ENCODE measurements around the gene FAM13C.

FAM13C gene

DNA sequence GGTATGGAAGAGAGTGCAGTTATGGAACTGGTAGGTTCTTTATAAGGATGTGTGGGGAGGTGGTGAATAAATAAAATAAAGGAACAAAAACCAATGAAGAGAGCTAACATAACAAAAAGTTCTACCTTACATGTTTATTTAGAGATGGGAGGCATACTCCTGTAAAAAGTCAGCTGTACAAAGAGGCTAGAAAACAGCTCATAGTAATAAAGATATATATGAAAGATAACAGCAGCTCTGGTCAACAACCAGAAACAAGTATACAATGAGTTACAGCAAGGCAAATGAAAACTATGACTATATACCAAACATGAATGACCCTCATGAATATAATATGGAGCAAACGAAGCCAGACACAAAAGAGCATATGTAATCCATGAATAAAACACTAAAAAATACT, 62.0 kb downstream of the FAM13C start:
- no peak overlapping the region for H3K4me3 ChIP-seq (ENCODE audit: low read depth, low read length)
- TF ChIP-seq, protein P1, sequence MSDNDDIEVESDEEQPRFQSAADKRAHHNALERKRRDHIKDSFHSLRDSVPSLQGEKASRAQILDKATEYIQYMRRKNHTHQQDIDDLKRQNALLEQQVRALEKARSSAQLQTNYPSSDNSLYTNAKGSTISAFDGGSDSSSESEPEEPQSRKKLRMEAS (IDR thresholded peaks at IDR 0.05; ENCODE audit: low read depth, low read length), result no peak
- TF ChIP-seq MYC (IDR thresholded peaks at IDR 0.05; ENCODE audit: low read depth, low read length) (no peak), POLR2A (IDR thresholded peaks at IDR 0.05; ENCODE audit: extremely low read depth, insufficient read length) (no peak)
- DNase-seq (ENCODE audit: low read depth), result no peak

DNA sequence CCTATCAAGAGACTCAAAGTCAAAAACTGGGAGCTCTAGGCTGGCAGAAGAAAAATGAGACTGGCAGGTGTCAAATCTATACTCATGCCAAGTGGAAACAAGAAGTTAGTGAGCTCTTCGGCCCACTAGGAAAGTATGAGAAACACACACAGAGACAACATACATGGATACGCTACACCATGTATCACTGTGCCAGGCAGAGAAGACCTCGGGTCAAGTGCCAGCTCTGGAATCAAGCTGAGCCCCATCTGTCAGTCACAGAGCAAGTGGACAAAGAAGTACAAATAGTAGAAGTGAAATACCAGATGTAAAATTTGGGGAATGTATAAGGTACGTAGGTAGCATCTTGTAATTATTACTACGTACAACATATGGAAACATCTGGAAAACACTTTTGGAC, 62.4 kb downstream of the FAM13C start:
- no peak overlapping the region for H3K4me3 ChIP-seq (ENCODE audit: low read depth, low read length)
- TF ChIP-seq POLR2A (IDR thresholded peaks at IDR 0.05; ENCODE audit: extremely low read depth, insufficient read length) (no peak), MYC (IDR thresholded peaks at IDR 0.05; ENCODE audit: low read depth, low read length) (no peak)
- TF ChIP-seq, protein P1 (IDR thresholded peaks at IDR 0.05; ENCODE audit: low read depth, low read length), result no peak
- TF ChIP-seq, protein P2, sequence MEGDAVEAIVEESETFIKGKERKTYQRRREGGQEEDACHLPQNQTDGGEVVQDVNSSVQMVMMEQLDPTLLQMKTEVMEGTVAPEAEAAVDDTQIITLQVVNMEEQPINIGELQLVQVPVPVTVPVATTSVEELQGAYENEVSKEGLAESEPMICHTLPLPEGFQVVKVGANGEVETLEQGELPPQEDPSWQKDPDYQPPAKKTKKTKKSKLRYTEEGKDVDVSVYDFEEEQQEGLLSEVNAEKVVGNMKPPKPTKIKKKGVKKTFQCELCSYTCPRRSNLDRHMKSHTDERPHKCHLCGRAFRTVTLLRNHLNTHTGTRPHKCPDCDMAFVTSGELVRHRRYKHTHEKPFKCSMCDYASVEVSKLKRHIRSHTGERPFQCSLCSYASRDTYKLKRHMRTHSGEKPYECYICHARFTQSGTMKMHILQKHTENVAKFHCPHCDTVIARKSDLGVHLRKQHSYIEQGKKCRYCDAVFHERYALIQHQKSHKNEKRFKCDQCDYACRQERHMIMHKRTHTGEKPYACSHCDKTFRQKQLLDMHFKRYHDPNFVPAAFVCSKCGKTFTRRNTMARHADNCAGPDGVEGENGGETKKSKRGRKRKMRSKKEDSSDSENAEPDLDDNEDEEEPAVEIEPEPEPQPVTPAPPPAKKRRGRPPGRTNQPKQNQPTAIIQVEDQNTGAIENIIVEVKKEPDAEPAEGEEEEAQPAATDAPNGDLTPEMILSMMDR (IDR thresholded peaks at IDR 0.05; ENCODE audit: low read depth, low read length), result no peak
- no peak for DNase-seq (ENCODE audit: low read depth)

DNA sequence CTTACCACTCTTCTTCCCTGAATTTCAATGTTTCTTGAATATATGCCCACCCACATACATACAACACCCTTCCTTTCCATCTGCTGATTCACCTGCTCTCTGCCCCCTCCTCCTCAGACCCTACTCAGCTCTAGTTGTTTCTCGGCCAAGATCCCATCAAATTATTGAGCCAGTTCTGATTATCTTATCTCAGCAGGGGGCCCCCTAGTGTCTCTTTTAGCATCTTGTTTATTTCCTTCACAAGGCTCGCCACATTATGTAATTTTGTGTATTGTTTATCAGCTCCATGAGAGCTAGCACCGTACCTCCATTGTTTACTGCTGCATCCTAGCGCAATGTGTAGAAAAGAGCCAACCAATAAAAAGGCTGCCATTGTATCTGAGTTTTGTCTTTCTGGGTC, 71.9 kb downstream of the FAM13C start:
- no peak overlapping the region for H3K4me3 ChIP-seq (ENCODE audit: low read depth, low read length)
- TF ChIP-seq, protein P2 (IDR thresholded peaks at IDR 0.05; ENCODE audit: low read depth, low read length), result peak; percentile 11
- no peak for TF ChIP-seq POLR2A (IDR thresholded peaks at IDR 0.05; ENCODE audit: extremely low read depth, insufficient read length)
- DNase-seq (ENCODE audit: low read depth), result no peak

DNA sequence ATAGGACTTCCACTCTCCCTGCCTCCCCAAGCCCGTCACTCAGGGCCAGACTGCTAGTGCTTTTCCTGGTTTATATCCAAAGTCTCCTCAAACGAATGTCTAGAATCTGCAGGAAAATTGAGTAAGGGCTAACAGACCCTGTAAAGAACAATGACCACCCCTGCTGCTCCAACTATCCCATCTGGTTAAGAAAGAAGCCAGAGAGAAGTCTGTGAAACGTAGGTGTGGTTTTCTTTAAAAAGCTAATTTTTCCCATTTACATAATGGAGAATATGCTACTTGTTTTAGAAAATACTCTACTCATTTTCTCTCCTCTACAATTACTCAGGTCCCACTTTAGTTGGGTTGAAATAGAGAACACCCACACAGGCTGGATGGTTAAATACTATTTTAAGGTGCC, 72.5 kb downstream of the FAM13C start:
- TF ChIP-seq, protein P1 (IDR thresholded peaks at IDR 0.05; ENCODE audit: low read depth, low read length), result no peak
- TF ChIP-seq, protein P2 (IDR thresholded peaks at IDR 0.05; ENCODE audit: low read depth, low read length), result no peak
- TF ChIP-seq POLR2A (IDR thresholded peaks at IDR 0.05; ENCODE audit: extremely low read depth, insufficient read length) (no peak), MYC (IDR thresholded peaks at IDR 0.05; ENCODE audit: low read depth, low read length) (no peak)
- no peak for DNase-seq (ENCODE audit: low read depth)
- H3K4me3 ChIP-seq (ENCODE audit: low read depth, low read length), result no peak overlapping the region

DNA sequence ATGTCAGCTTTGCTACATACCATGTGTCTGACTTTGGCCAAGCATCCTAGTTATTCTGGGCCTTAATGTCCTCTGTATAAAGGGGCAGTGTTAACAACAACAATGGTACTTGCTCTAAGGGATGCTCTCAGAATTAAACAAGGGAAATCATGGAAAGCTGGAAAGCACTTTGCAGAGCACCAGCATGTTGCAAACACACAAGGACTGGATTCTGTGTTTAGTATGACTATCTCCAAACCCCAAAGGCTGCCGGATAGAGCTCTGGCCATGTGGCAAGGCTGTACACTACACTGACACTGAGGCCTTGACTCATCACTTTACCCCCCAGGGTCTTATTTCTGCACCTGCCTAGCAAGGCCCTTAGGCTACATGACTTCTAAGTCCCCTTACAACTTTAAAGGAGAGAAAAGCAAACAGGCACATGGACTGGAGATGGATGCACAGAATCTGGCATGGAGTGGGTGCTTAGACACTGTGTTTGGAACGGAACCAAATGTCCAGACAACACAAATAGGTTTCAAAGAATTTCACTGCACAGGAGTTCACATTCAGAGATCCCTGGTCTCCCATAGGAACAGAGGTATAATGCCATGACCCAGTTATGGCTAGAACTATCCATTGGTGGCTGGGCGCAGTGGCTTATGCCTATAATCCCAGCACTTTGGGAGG, 74.6 kb downstream of the FAM13C start:
- no peak overlapping the region for H3K4me3 ChIP-seq (ENCODE audit: low read depth, low read length)
- no peak for DNase-seq (ENCODE audit: low read depth)
- TF ChIP-seq MYC (IDR thresholded peaks at IDR 0.05; ENCODE audit: low read depth, low read length), result no peak
- TF ChIP-seq, protein P1 (IDR thresholded peaks at IDR 0.05; ENCODE audit: low read depth, low read length), result no peak
- no peak for TF ChIP-seq POLR2A (IDR thresholded peaks at IDR 0.05; ENCODE audit: extremely low read depth, insufficient read length)
- TF ChIP-seq, protein P2 (IDR thresholded peaks at IDR 0.05; ENCODE audit: low read depth, low read length), result no peak

DNA sequence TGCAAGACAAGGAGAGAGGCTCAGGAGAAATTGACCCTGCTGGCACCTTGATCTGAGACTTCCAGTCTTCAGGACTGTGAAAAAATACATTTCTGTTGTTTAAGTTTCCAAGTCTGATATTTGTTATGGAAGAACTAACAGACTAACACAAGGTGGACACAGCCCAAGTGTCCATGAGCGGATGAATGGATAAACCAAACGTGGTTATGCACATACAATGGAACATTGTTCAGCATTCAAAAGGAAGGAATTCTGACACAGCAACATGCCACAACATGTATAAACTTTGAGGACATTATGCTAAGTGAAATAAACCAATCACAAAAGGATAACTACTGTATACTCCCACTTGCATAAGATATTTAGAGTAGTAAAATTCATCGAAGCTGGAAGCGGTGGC, 76.5 kb downstream of the FAM13C start:
- TF ChIP-seq MYC (IDR thresholded peaks at IDR 0.05; ENCODE audit: low read depth, low read length) (no peak), POLR2A (IDR thresholded peaks at IDR 0.05; ENCODE audit: extremely low read depth, insufficient read length) (no peak)
- TF ChIP-seq, protein P2 (IDR thresholded peaks at IDR 0.05; ENCODE audit: low read depth, low read length), result no peak
- TF ChIP-seq, protein P1 (IDR thresholded peaks at IDR 0.05; ENCODE audit: low read depth, low read length), result no peak
- no peak overlapping the region for H3K4me3 ChIP-seq (ENCODE audit: low read depth, low read length)
- no peak for DNase-seq (ENCODE audit: low read depth)

All from NB4 (cell line).